SU-DHL-6 (cell line): ENCODE data around the gene SLC16A11.

Source experiments
- H2AFZ ChIP-seq: fragments of 200-600 bp; sonication (generic); 2 replicates; pipeline ENCODE4 v1.6.1; 2014; ENCODE audit warnings: low read depth, mild to moderate bottlenecking, moderate library complexity, mixed read lengths, antibody characterized with exemption, low read length; ENCODE audit not compliant: severe bottlenecking
- H3F3A ChIP-seq: fragments of 200-600 bp; shearing (Covaris generic); 2 replicates; pipeline ENCODE4 v1.6.0; 2016; ENCODE audit warnings: antibody characterized with exemption, mild to moderate bottlenecking; ENCODE audit not compliant: insufficient read depth
- H3K27ac ChIP-seq: fragments of 200-600 bp; sonication (generic); 2 replicates; pipeline ENCODE4 v1.5.1; 2016; ENCODE audit warnings: low read depth, mild to moderate bottlenecking, low read length, moderate library complexity, mixed read lengths
- H3K27me3 ChIP-seq: fragments of 200-600 bp; sonication (generic), shearing (Covaris generic); 2 replicates; pipeline ENCODE4 v1.6.0; 2014; ENCODE audit warnings: mild to moderate bottlenecking, low read length
- H3K36me3 ChIP-seq: fragments of 200-600 bp; sonication (generic); 2 replicates; pipeline ENCODE4 v1.6.1; 2014; ENCODE audit warnings: mild to moderate bottlenecking, low read length, mixed read lengths
- H3K4me2 ChIP-seq: fragments of 300-600, 200-600 bp; shearing (Covaris generic), sonication (generic); 2 replicates; pipeline ENCODE4 v1.6.0; 2014; ENCODE audit warnings: low read length, low read depth, mild to moderate bottlenecking; ENCODE audit not compliant: poor library complexity, severe bottlenecking
- H3K4me3 ChIP-seq: fragments of 200-600 bp; sonication (generic); 2 replicates; pipeline ENCODE4 v1.5.1; 2014; ENCODE audit warnings: antibody characterized with exemption, low read length, mild to moderate bottlenecking, mixed read lengths; ENCODE audit not compliant: insufficient read depth, poor library complexity, severe bottlenecking
- H3K79me2 ChIP-seq: fragments of 200-600 bp; sonication (generic); 2 replicates; pipeline ENCODE4 v1.6.1; 2014; ENCODE audit warnings: mild to moderate bottlenecking, low read length, moderate library complexity; ENCODE audit not compliant: insufficient read depth
- H3K9ac ChIP-seq: fragments of 200-600 bp; sonication (generic); 2 replicates; pipeline ENCODE4 v1.7.0; 2014; ENCODE audit warnings: mild to moderate bottlenecking, low read length
- H3K9me2 ChIP-seq: fragments of 200-600 bp; sonication (generic); replicated peaks from 2 replicates; pipeline ENCODE4 v1.6.1; 2014; ENCODE audit warnings: low read length; ENCODE audit not compliant: insufficient read depth
- H3K9me3 ChIP-seq: fragments of 200-600 bp; sonication (generic); 2 replicates; pipeline ENCODE4 v1.6.1; 2014; ENCODE audit warnings: low read length, mixed read lengths; ENCODE audit not compliant: insufficient read depth
- H4K20me1 ChIP-seq: fragments of 200-600 bp; sonication (generic); 2 replicates; pipeline ENCODE4 v1.6.1; 2014; ENCODE audit warnings: low read depth, mild to moderate bottlenecking, antibody characterized with exemption, low read length, moderate library complexity, mixed read lengths
- EZH2phosphoT487 ChIP-seq: fragments of 200-600 bp; sonication (generic), shearing (Covaris generic); conservative IDR thresholded peaks from 2 replicates; pipeline ENCODE4 v1.6.1; 2018; ENCODE audit warnings: mild to moderate bottlenecking, antibody characterized with exemption, low read length, moderate library complexity, mixed read lengths
- TF ChIP-seq, protein P1 (sequence below): fragments of 200-600 bp; sonication (generic); IDR thresholded peaks from one replicate; pipeline ENCODE4 v1.5.1; 2017; ENCODE audit warnings: antibody characterized with exemption, mild to moderate bottlenecking, low read length, moderate library complexity; ENCODE audit not compliant: insufficient read depth, poor library complexity, severe bottlenecking

SLC16A11 gene

DNA sequence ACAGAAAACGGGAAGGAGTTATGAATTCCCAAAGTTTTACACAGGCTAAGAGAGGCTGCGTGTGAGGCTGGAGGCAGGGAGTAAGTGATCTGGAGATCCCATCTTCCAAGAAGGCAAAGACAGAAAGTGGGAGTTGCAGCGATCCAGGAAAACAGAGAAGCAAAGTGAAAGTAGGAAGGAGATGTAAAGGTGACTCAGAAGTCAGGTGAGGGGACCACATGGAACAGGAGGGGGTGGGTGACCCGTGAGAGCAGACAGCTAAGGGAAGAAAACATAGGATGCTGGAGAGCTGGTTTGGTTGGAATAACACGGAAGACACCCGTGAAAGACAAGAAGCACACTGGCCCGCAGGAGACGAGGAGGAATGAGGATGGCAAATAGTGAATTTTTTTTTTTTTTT, 46.7 kb downstream of the SLC16A11 start:
- H3K9ac ChIP-seq = no peak overlapping the region
- H3K79me2 ChIP-seq = no peaks in the 10 kb centered on the region
- no peaks in the 10 kb centered on the region for H3K9me3 ChIP-seq
- no peak for TF ChIP-seq EZH2phosphoT487
- TF ChIP-seq, protein P1, sequence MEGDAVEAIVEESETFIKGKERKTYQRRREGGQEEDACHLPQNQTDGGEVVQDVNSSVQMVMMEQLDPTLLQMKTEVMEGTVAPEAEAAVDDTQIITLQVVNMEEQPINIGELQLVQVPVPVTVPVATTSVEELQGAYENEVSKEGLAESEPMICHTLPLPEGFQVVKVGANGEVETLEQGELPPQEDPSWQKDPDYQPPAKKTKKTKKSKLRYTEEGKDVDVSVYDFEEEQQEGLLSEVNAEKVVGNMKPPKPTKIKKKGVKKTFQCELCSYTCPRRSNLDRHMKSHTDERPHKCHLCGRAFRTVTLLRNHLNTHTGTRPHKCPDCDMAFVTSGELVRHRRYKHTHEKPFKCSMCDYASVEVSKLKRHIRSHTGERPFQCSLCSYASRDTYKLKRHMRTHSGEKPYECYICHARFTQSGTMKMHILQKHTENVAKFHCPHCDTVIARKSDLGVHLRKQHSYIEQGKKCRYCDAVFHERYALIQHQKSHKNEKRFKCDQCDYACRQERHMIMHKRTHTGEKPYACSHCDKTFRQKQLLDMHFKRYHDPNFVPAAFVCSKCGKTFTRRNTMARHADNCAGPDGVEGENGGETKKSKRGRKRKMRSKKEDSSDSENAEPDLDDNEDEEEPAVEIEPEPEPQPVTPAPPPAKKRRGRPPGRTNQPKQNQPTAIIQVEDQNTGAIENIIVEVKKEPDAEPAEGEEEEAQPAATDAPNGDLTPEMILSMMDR = no peak
- H3K4me3 ChIP-seq = no peak overlapping the region
- no peaks in the 10 kb centered on the region for H3K9me2 ChIP-seq
- H3K27ac ChIP-seq = no peak overlapping the region
- no peaks in the 10 kb centered on the region for H3K36me3 ChIP-seq
- no peak overlapping the region for H3K4me2 ChIP-seq
- H3K27me3 ChIP-seq = no peaks in the 10 kb centered on the region
- H2AFZ ChIP-seq = no peak overlapping the region
- H3F3A ChIP-seq = no peaks in the 10 kb centered on the region
- no peaks in the 10 kb centered on the region for H4K20me1 ChIP-seq

DNA sequence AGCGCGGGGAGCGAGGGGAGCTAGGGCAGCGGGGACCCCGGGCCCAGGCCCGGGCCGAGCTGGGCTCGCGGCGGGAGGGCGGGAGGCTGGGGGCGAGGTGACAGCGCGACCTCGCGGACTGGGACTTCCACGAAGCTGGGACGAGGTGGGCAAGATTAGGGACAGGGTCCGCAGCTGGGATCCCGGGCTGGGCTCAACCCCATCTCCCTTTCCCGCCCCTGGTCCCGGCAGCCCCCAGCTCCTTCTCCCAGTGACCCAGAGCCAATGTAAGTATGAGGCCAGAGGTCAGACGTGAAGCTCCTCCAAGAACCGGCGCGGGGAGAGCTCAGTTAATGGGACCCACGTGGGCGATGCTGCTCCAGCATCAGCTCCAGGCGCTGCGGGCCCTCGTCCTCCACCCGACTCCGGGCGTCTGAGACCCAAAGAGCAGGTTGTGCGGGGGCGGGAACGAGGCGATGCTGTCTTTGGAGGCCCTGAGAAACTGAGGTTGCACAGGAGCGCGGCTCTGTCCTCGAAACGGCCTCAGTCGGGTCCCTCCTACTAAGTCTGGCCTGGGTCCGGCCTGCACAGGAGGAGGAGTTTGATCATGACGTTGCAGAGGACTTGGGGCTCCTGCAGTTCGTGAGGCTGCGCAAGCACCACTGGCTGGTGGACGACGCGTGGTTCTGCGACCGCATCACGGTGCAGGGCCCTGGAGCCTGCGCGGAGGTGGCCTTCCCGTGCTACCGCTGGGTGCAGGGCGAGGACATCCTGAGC, 47.5 kb downstream of the SLC16A11 start:
- no peaks in the 10 kb centered on the region for H3K79me2 ChIP-seq
- H3F3A ChIP-seq = no peaks in the 10 kb centered on the region
- no peak overlapping the region for H3K4me2 ChIP-seq
- H3K27me3 ChIP-seq = no peaks in the 10 kb centered on the region
- H4K20me1 ChIP-seq = no peaks in the 10 kb centered on the region
- no peaks in the 10 kb centered on the region for H3K36me3 ChIP-seq
- no peak overlapping the region for H2AFZ ChIP-seq
- H3K9me2 ChIP-seq = no peaks in the 10 kb centered on the region
- no peak overlapping the region for H3K27ac ChIP-seq
- TF ChIP-seq, protein P1 = no peak
- no peak for TF ChIP-seq EZH2phosphoT487
- H3K9me3 ChIP-seq = no peaks in the 10 kb centered on the region
- no peak overlapping the region for H3K9ac ChIP-seq
- H3K4me3 ChIP-seq = no peak overlapping the region

DNA sequence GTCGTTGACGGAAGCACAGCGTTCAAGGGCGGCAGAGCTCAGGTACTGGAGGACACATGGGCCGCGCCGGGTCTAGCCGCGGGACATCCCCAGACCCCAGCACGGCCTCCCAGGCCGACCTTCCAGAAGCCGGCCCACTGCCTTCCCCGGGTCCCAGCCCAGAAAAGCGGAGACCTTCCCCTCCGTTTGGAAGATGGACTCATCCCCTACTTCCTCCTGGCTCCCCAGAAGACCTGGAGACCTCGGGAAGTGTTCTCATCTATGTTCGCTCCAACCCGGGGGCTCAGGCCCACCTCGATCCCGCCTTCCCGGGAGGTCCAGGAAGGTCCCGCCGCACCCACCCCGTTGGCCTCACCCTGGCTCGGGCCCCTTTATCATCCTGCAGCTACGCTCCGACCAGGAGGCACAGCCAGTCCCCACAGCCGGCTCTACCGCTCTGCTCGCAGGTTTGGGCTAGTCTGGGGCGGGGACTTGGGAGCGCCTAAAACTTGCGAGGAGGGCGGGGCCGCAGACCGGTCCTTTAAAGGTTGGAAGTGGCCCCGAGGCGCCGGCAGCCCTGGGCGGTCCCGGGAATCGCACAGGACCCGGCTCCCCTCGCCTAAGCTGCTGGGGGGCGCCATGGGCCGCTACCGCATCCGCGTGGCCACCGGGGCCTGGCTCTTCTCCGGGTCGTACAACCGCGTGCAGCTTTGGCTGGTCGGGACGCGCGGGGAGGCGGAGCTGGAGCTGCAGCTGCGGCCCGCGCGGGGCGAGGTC, 48.2 kb downstream of the SLC16A11 start, which contains the start of gene ALOX12:
Gene ALOX12 (plus strand): TSS at position 550 of the 756 bp plus-strand sequence. CDS start 69 bp downstream, at position 619.
- Histone ChIP-seq H3K9me2 (no peaks in the 10 kb centered on the region), H3K9me3 (no peaks in the 10 kb centered on the region), H3K36me3 (no peaks in the 10 kb centered on the region), H3K4me3 (no peak within 1 kb of the TSS), H3F3A (no peaks in the 10 kb centered on the region), H3K9ac (no peak within 1 kb of the TSS), H4K20me1 (no peaks in the 10 kb centered on the region), H3K79me2 (no peaks in the 10 kb centered on the region), H3K4me2 (no peak within 1 kb of the TSS), H3K27me3 (no peaks in the 10 kb centered on the region), H3K27ac (no peak within 1 kb of the TSS), H2AFZ (no peak within 1 kb of the TSS)
- TF ChIP-seq, protein P1 = no peak
- no peak for TF ChIP-seq EZH2phosphoT487
